MM.1S (cell line): ENCODE data around the gene APOBEC3H.

Experiments used
- DNase-seq: peaks from one replicate; pipeline ENCODE4 v3.0.0-alpha.2; 2015
- H2AFZ ChIP-seq: fragments of 300-600 bp; sonication (generic); 2 replicates; pipeline ENCODE4 v1.6.0; 2016; ENCODE audit warnings: antibody characterized with exemption, low read length
- H3F3A ChIP-seq: fragments of 300-600 bp; sonication (generic); 2 replicates; pipeline ENCODE4 v1.6.1; 2016; ENCODE audit warnings: mild to moderate bottlenecking, antibody characterized with exemption, low read length, moderate library complexity, mixed read lengths; ENCODE audit not compliant: insufficient read depth
- H3K27ac ChIP-seq: fragments of 300-600 bp; sonication (generic); 2 replicates; pipeline ENCODE4 v1.5.1; 2016; ENCODE audit warnings: mild to moderate bottlenecking, low read length
- H3K27me3 ChIP-seq: fragments of 300-600 bp; sonication (generic); replicated peaks from 2 replicates; pipeline ENCODE4 v1.6.0; 2016; ENCODE audit warnings: low read length; ENCODE audit not compliant: insufficient read depth
- H3K36me3 ChIP-seq: fragments of 300-600 bp; sonication (generic); replicated peaks from 2 replicates; pipeline ENCODE4 v1.6.1; 2016; ENCODE audit warnings: mild to moderate bottlenecking, low read length, mixed read lengths; ENCODE audit not compliant: insufficient read depth
- H3K4me1 ChIP-seq: fragments of 300-600 bp; sonication (generic); 2 replicates; pipeline ENCODE4 v1.6.1; 2016; ENCODE audit warnings: low read length, mixed read lengths
- H3K4me2 ChIP-seq: fragments of 300-600 bp; sonication (generic); 2 replicates; pipeline ENCODE4 v1.6.0; 2016; ENCODE audit warnings: low read depth, low read length
- H3K4me3 ChIP-seq: fragments of 300-600 bp; sonication (generic); 2 replicates; pipeline ENCODE4 v1.5.1; 2016; ENCODE audit warnings: low read length, mixed read lengths
- H3K79me2 ChIP-seq: fragments of 300-600 bp; sonication (generic); 2 replicates; pipeline ENCODE4 v1.6.1; 2016; ENCODE audit warnings: mixed run types, low read length, mixed read lengths
- H3K9ac ChIP-seq: fragments of 300-600 bp; sonication (generic); 2 replicates; pipeline ENCODE4 v1.6.1; 2016; ENCODE audit warnings: low read length, mixed read lengths
- H3K9me2 ChIP-seq: fragments of 300-600 bp; sonication (generic); replicated peaks from 2 replicates; pipeline ENCODE4 v1.6.1; 2016; ENCODE audit warnings: mild to moderate bottlenecking, low read length, mixed read lengths; ENCODE audit not compliant: insufficient read depth
- H3K9me3 ChIP-seq: fragments of 300-600 bp; sonication (generic); replicated peaks from 2 replicates; pipeline ENCODE4 v1.6.1; 2016; ENCODE audit warnings: mild to moderate bottlenecking, low read length, mixed read lengths; ENCODE audit not compliant: insufficient read depth
- H4K20me1 ChIP-seq: fragments of 300-600 bp; sonication (generic); 2 replicates; pipeline ENCODE4 v1.6.1; 2016; ENCODE audit warnings: mild to moderate bottlenecking, low read length, moderate library complexity, mixed read lengths; ENCODE audit not compliant: insufficient read depth
- EZH2 ChIP-seq: fragments of 300-600 bp; sonication (generic); optimal IDR thresholded peaks from 2 replicates; pipeline ENCODE3; 2017; ENCODE audit warnings: low read depth, mild to moderate bottlenecking, antibody characterized with exemption, low read length, mixed read lengths
- EZH2phosphoT487 ChIP-seq: fragments of 300-600 bp; sonication (generic); IDR thresholded peaks from 2 replicates; pipeline ENCODE4 v1.6.1; 2018; ENCODE audit warnings: antibody characterized with exemption, low read length
- TF ChIP-seq, protein P1 (sequence below): fragments of 300-600 bp; sonication (generic); IDR thresholded peaks from 2 replicates; pipeline ENCODE4 v1.5.1; 2016; ENCODE audit warnings: antibody characterized with exemption, low read length, mixed read lengths

APOBEC3H gene

GRCh38 chr22:39087098-39087497 is 9.9 kb upstream of the APOBEC3H start:
- Histone ChIP-seq H3F3A (peaks cover 7% of the 10 kb centered on the region), H3K79me2 (no peaks in the 10 kb centered on the region), H3K36me3 (no peaks in the 10 kb centered on the region), H3K9me2 (no peaks in the 10 kb centered on the region), H3K27me3 (no peaks in the 10 kb centered on the region), H3K4me2 (no peak overlapping the region), H3K4me3 (no peak overlapping the region), H3K9me3 (no peaks in the 10 kb centered on the region), H3K27ac (no peak overlapping the region), H3K9ac (no peak overlapping the region), H2AFZ (no peak overlapping the region), H3K4me1 (peaks cover 7% of the 10 kb centered on the region), H4K20me1 (no peaks in the 10 kb centered on the region)
- TF ChIP-seq EZH2phosphoT487 (no peak), EZH2 (no peak)
- TF ChIP-seq, protein P1, sequence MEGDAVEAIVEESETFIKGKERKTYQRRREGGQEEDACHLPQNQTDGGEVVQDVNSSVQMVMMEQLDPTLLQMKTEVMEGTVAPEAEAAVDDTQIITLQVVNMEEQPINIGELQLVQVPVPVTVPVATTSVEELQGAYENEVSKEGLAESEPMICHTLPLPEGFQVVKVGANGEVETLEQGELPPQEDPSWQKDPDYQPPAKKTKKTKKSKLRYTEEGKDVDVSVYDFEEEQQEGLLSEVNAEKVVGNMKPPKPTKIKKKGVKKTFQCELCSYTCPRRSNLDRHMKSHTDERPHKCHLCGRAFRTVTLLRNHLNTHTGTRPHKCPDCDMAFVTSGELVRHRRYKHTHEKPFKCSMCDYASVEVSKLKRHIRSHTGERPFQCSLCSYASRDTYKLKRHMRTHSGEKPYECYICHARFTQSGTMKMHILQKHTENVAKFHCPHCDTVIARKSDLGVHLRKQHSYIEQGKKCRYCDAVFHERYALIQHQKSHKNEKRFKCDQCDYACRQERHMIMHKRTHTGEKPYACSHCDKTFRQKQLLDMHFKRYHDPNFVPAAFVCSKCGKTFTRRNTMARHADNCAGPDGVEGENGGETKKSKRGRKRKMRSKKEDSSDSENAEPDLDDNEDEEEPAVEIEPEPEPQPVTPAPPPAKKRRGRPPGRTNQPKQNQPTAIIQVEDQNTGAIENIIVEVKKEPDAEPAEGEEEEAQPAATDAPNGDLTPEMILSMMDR: no peak
- no peak for DNase-seq

GRCh38 chr22:39087881-39088684 is 9.0 kb upstream of the APOBEC3H start:
- Histone ChIP-seq H3K9me2 (no peaks in the 10 kb centered on the region), H3F3A (peaks cover 17% of the 10 kb centered on the region), H2AFZ (no peak overlapping the region), H3K4me2 (no peak overlapping the region), H4K20me1 (no peaks in the 10 kb centered on the region), H3K9me3 (no peaks in the 10 kb centered on the region), H3K4me1 (peaks cover 16% of the 10 kb centered on the region), H3K4me3 (no peak overlapping the region), H3K36me3 (no peaks in the 10 kb centered on the region), H3K79me2 (no peaks in the 10 kb centered on the region), H3K27ac (no peak overlapping the region), H3K9ac (no peak overlapping the region), H3K27me3 (no peaks in the 10 kb centered on the region)
- TF ChIP-seq EZH2 (no peak), EZH2phosphoT487 (no peak)
- TF ChIP-seq, protein P1: no peak
- no peak for DNase-seq

DNA sequence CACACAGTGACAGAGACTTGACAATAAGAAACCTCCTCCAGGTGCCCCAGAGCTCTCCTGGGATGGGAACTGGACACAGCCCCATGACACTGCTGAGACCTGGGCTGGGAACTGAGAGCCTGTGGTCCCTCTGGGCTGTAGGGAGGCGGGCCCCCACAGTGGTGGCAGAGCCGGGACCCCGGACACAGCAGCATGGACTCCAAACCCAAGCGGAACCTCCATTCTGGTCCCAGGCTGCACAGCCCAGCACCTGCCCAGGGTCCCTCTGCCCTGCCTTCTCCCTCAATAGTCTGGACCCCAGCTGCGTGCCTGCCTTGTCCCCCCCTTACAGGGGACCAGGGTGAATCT is 8.4 kb upstream of the APOBEC3H start:
- Histone ChIP-seq H3K9me3 (no peaks in the 10 kb centered on the region), H3K79me2 (no peaks in the 10 kb centered on the region), H3K27ac (no peak overlapping the region), H3K9ac (no peak overlapping the region), H3K4me2 (no peak overlapping the region), H4K20me1 (no peaks in the 10 kb centered on the region), H3F3A (peaks cover 18% of the 10 kb centered on the region), H3K9me2 (no peaks in the 10 kb centered on the region), H3K36me3 (no peaks in the 10 kb centered on the region), H2AFZ (no peak overlapping the region), H3K4me3 (no peak overlapping the region), H3K4me1 (peaks cover 18% of the 10 kb centered on the region), H3K27me3 (no peaks in the 10 kb centered on the region)
- DNase-seq: no peak
- TF ChIP-seq EZH2: no peak

DNA sequence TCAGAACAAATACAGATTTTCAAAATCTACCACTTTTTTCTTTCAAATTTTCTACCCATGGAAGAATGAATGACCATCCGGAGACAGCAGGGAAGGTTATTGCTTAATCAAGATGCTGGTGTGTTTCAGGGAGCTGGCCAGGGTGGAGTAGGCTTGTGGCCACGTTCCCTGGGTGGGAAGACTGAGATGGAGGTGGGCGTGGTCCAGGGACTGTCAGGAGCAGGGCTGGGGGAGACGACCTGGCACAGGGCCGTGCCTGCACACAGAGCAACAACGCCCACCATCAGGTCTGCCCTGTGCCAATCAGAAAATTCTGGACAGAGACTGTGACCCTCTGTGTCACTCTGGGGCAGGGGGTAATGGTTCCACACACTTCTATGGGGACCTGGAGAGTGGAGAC is 7.1 kb upstream of the APOBEC3H start:
- no peak for TF ChIP-seq EZH2
- TF ChIP-seq, protein P1: no peak
- TF ChIP-seq EZH2phosphoT487: no peak
- no peaks in the 10 kb centered on the region for H3K36me3 ChIP-seq
- H3K27ac ChIP-seq: no peak overlapping the region
- H3K27me3 ChIP-seq: no peaks in the 10 kb centered on the region
- no peak overlapping the region for H3K4me3 ChIP-seq
- no peak for DNase-seq
- no peaks in the 10 kb centered on the region for H3K9me2 ChIP-seq
- no peak overlapping the region for H3K9ac ChIP-seq
- H3F3A ChIP-seq: peaks cover 18% of the 10 kb centered on the region
- H4K20me1 ChIP-seq: no peaks in the 10 kb centered on the region
- H3K4me2 ChIP-seq: no peak overlapping the region
- peaks cover 24% of the 10 kb centered on the region for H3K4me1 ChIP-seq
- H2AFZ ChIP-seq: no peak overlapping the region
- H3K9me3 ChIP-seq: no peaks in the 10 kb centered on the region
- H3K79me2 ChIP-seq: no peaks in the 10 kb centered on the region
